Keratinocyte (primary cell): ENCODE results near the gene TRABD2B. TPM values are rescaled to one million over a fixed set of nuclear protein-coding genes. Genes with fewer than 3 reads are reported as not detected.

Experiments
- DNase-seq: peaks from one replicate; pipeline ENCODE4 v3.0.0-alpha.2; 2011; ENCODE audit warnings: low read depth, missing footprints, low spot score
- FAIRE-seq: peaks from 2 replicates; lab custom pipeline; 2011; peaks lifted over from hg19 to GRCh38; lab: Jason Lieb, UNC
- H2AFZ ChIP-seq: 2 replicates; pipeline ENCODE4 v1.6.0; 2012; ENCODE audit warnings: low read length, control low read depth, inconsistent platforms; ENCODE audit not compliant: control insufficient read depth
- H3K27ac ChIP-seq: 2 replicates; pipeline ENCODE4 v1.5.1; 2011; ENCODE audit warnings: low read length; ENCODE audit not compliant: control insufficient read depth, insufficient read depth
- H3K27me3 ChIP-seq: 3 replicates; pipeline ENCODE4 v1.6.0; 2011; ENCODE audit warnings: low read length; ENCODE audit not compliant: control insufficient read depth, insufficient read depth; ENCODE audit errors: extremely low read depth
- H3K36me3 ChIP-seq, 2 experiments: 2 replicates in 1 of 2; 3 replicates in 1 of 2; pipeline ENCODE4 v1.5.1; 2011; ENCODE audit warnings: low read length in 2 of 2, mild to moderate bottlenecking in 1 of 2; ENCODE audit not compliant: control insufficient read depth in 2 of 2, insufficient read depth in 2 of 2; ENCODE audit errors: extremely low read depth in 1 of 2
- H3K4me1 ChIP-seq: 3 replicates; pipeline ENCODE4 v1.5.1; 2011; ENCODE audit warnings: low read length; ENCODE audit not compliant: control insufficient read depth, insufficient read depth; ENCODE audit errors: extremely low read depth
- H3K4me2 ChIP-seq: 3 replicates; pipeline ENCODE4 v1.6.0; 2011; ENCODE audit warnings: low read depth, low read length; ENCODE audit not compliant: control insufficient read depth, insufficient read depth; ENCODE audit errors: extremely low read depth
- H3K4me3 ChIP-seq, 3 experiments: fragments of 200-600 bp in 1 of 3; sonication (generic) in 1 of 3; 2 replicates in 2 of 3; 3 replicates in 1 of 3; pipeline ENCODE4 v1.5.1; 2011 to 2016; ENCODE audit warnings: low read length in 3 of 3, mild to moderate bottlenecking in 3 of 3, control low read depth in 2 of 3, inconsistent platforms in 1 of 3, low read depth in 1 of 3, mixed read lengths in 1 of 3, mixed run types in 1 of 3, moderate library complexity in 1 of 3; ENCODE audit not compliant: control insufficient read depth in 2 of 3, insufficient read depth in 2 of 3; ENCODE audit errors: extremely low read depth in 1 of 3
- H3K79me2 ChIP-seq: 2 replicates; pipeline ENCODE4 v1.6.0; 2012; ENCODE audit warnings: low read length; ENCODE audit not compliant: control insufficient read depth, insufficient read depth
- H3K9ac ChIP-seq: 3 replicates; pipeline ENCODE4 v1.6.0; 2011; ENCODE audit warnings: low read length; ENCODE audit not compliant: control insufficient read depth, insufficient read depth; ENCODE audit errors: extremely low read depth
- H3K9me1 ChIP-seq: 3 replicates; pipeline ENCODE4 v1.6.0; 2011; ENCODE audit warnings: low read length; ENCODE audit not compliant: control insufficient read depth, insufficient read depth; ENCODE audit errors: extremely low read depth
- H3K9me3 ChIP-seq: 2 replicates; pipeline ENCODE4 v1.5.1; 2012; ENCODE audit warnings: low read depth, low read length; ENCODE audit not compliant: control insufficient read depth
- H4K20me1 ChIP-seq: 3 replicates; pipeline ENCODE4 v1.6.0; 2011; ENCODE audit warnings: low read length; ENCODE audit not compliant: control insufficient read depth, insufficient read depth; ENCODE audit errors: extremely low read depth
- CTCF ChIP-seq, 3 experiments: IDR thresholded peaks in 1 of 3; conservative IDR thresholded peaks in 1 of 3; optimal IDR thresholded peaks in 1 of 3; 2 replicates in 2 of 3; 3 replicates in 1 of 3; pipeline versions ENCODE3 to v1.5.1; 2011; ENCODE audit warnings: low read length in 3 of 3, mild to moderate bottlenecking in 3 of 3, moderate library complexity in 2 of 3, control low read depth in 1 of 3, inconsistent platforms in 1 of 3; ENCODE audit not compliant: insufficient read depth in 2 of 3; ENCODE audit errors: extremely low read depth in 1 of 3
- EZH2 ChIP-seq: IDR thresholded peaks from one replicate; pipeline ENCODE4 v1.6.1; 2012; ENCODE audit warnings: inconsistent platforms, mild to moderate bottlenecking, low read length, moderate library complexity
- dilution Hi-C: fragments of 300-500 bp; cut with MboI; formaldehyde crosslinking; loops from one replicate; pipeline ENCODE4 v1.7.0; 2020; ENCODE audit warnings: low sequenced_read_pairs; ENCODE audit not compliant: extremely low pct_ligation_motif_present
- polyA plus RNA-seq, 5 experiments: library from polyadenylated mRNA; depleted of rRNA in 3 of 5; stranded (reverse) in 3 of 5; stranded (forward) in 1 of 5; unstranded in 1 of 5; fragments of >200 nt; gene quantifications; 1 replicate in 1 of 5; 2 replicates in 3 of 5; 3 replicates in 1 of 5; pipeline versions ENCODE4 v1.2.1 to v1.2.3, GENCODE V29; 2011 to 2012; ENCODE audit warnings: missing spikeins in 2 of 5, low read depth in 1 of 5, low replicate concordance in 1 of 5

TRABD2B gene
- polyA plus RNA-seq, 1 donor (not counting 4 experiments of a cell fraction or from before 2014, with no cell fraction given), result 0.13 TPM

- Histone ChIP-seq H3K36me3 (no peaks in the 10 kb centered on the region), H3K4me2 (no peak overlapping the region), H3K4me1 (peaks cover 3% of the 10 kb centered on the region), H3K9ac (no peak overlapping the region), H3K27ac (no peak overlapping the region), H3K79me2 (no peaks in the 10 kb centered on the region), H3K9me1 (no peaks in the 10 kb centered on the region), H3K9me3 (no peaks in the 10 kb centered on the region), H3K27me3 (peaks cover 12% of the 10 kb centered on the region), H2AFZ (no peak overlapping the region), H3K4me3 (no peak overlapping the region), H4K20me1 (no peaks in the 10 kb centered on the region)
- no peak for DNase-seq
- TF ChIP-seq CTCF (optimal IDR thresholded peaks at IDR 0.05 in 1 of 3, IDR thresholded peaks at IDR 0.05 in 1 of 3, conservative IDR thresholded peaks at IDR 0.05 in 1 of 3; ENCODE audit: extremely low read depth in 1 of 3, insufficient read depth in 2 of 3, low read length in 3 of 3) (no peak), EZH2 (no peak)
- dilution Hi-C loops, result no loop called here
- FAIRE-seq, result no peak
Measured at GRCh38 chr1:48039088-48040054, 42.2 kb upstream of the TRABD2B start.

GRCh38 chr1:48038270-48038767 lies 41.1 kb upstream of the TRABD2B start:
- no peak overlapping the region for H3K27ac ChIP-seq
- H3K4me3 ChIP-seq, result no peak overlapping the region
- H3K36me3 ChIP-seq, result no peaks in the 10 kb centered on the region
- no peak overlapping the region for H2AFZ ChIP-seq
- no peaks in the 10 kb centered on the region for H3K79me2 ChIP-seq
- H3K9me3 ChIP-seq, result no peaks in the 10 kb centered on the region
- H3K4me2 ChIP-seq, result no peak overlapping the region
- no peak for TF ChIP-seq EZH2
- TF ChIP-seq CTCF (optimal IDR thresholded peaks at IDR 0.05 in 1 of 3, IDR thresholded peaks at IDR 0.05 in 1 of 3, conservative IDR thresholded peaks at IDR 0.05 in 1 of 3; ENCODE audit: extremely low read depth in 1 of 3, insufficient read depth in 2 of 3, low read length in 3 of 3), result no peak
- no peak overlapping the region for H3K9ac ChIP-seq
- no peaks in the 10 kb centered on the region for H3K9me1 ChIP-seq
- peaks cover 12% of the 10 kb centered on the region for H3K27me3 ChIP-seq
- H4K20me1 ChIP-seq, result no peaks in the 10 kb centered on the region
- DNase-seq (no peak), FAIRE-seq (no peak)
- H3K4me1 ChIP-seq, result peaks cover 3% of the 10 kb centered on the region
- dilution Hi-C loops, result no loop called here
